Right ventricle myocardium superior (tissue), 1 donor: ENCODE measurements around the gene PAPOLB. TPM values are rescaled to one million over a fixed set of nuclear protein-coding genes. Genes with fewer than 3 reads are reported as not detected.
A peak's percentile ranks its signal among the peaks of the same experiment; 100 is the strongest.

Experiments used
- ATAC-seq: fragments of 200-7000 bp; cut with Tn5 transposase; one replicate; pipeline ENCODE4 v1.9.1; 2020; ENCODE audit warnings: mild to moderate bottlenecking; ENCODE audit not compliant: poor library complexity
- DNase-seq: peaks from one replicate; pipeline ENCODE4 v3.0.0-alpha.2; 2020
- intact Hi-C: fragments of 100-400 bp; cut with DNase I; formaldehyde crosslinking; loops from one replicate; pipeline ENCODE4 v1.11.2; 2022
- total RNA-seq: library from RNA; stranded (reverse); fragmentation: NEBNext Ultra II Directional; extraction: Animal tissue kit (Norgen Biotek cat#: 25700); gene quantifications from one replicate; pipeline ENCODE4 v1.2.1, GENCODE V29; 2021
- donor health status: DM: no; HTN: yes; CAD: no; lungs with severe emphysema.

PAPOLB gene
- total RNA-seq, 1 donor from 2014 or later = 0.05 TPM

- intact Hi-C loops = no loop called here
- no peak for DNase-seq
- ATAC-seq = no peak
These were observed 10.1 kb downstream of the PAPOLB start for GRCh38 chr7:4851459-4852422.

- ATAC-seq = no peak
- intact Hi-C loops = no loop called here
- no peak for DNase-seq
These were observed 11.5 kb downstream of the PAPOLB start for GRCh38 chr7:4850262-4850795.

- no peak for ATAC-seq
- intact Hi-C loops = no loop called here
These were observed 12.4 kb downstream of the PAPOLB start for GRCh38 chr7:4849390-4849789.

GRCh38 chr7:4845740-4846142 is 16.1 kb downstream of the PAPOLB start:
- ATAC-seq (peak; percentile 74), DNase-seq (peak; percentile 70)
- intact Hi-C loops = no loop called here

More at GRCh38 chr7:4849390-4849789, 12.4 kb downstream of the PAPOLB start:
- no peak for DNase-seq

GRCh38 chr7:4842319-4843064 is 19.3 kb downstream of the PAPOLB start:
- ATAC-seq = peak; percentile 55
- intact Hi-C loops = no loop called here
- DNase-seq = no peak

GRCh38 chr7:4841836-4842235 is 20.0 kb downstream of the PAPOLB start:
- no peak for ATAC-seq
- intact Hi-C loops = no loop called here
- DNase-seq = no peak

- intact Hi-C loops = no loop called here
- DNase-seq (no peak), ATAC-seq (no peak)
These were observed 20.6 kb downstream of the PAPOLB start for GRCh38 chr7:4841007-4841784.

GRCh38 chr7:4840079-4840501 is 21.7 kb downstream of the PAPOLB start:
- DNase-seq = no peak
- no peak for ATAC-seq
- intact Hi-C loops = no loop called here

GRCh38 chr7:4838626-4839334 is 23.1 kb downstream of the PAPOLB start:
- intact Hi-C loops = loop anchor here (10.0 kb wide), 1 partner anchor 876 kb away; no protein-coding TSS in a partner anchor
- ATAC-seq = no peak
- no peak for DNase-seq

GRCh38 chr7:4837803-4838625 is 23.8 kb downstream of the PAPOLB start:
- ATAC-seq (peak; percentile 24), DNase-seq (peak; percentile 33)
- intact Hi-C loops = loop anchor here (10.0 kb wide), 1 partner anchor 877 kb away; no protein-coding TSS in a partner anchor

- DNase-seq (peak; percentile 31), ATAC-seq (no peak)
- intact Hi-C loops = loop anchor here (10.0 kb wide), 1 partner anchor 878 kb away; no protein-coding TSS in a partner anchor
These were observed 24.6 kb downstream of the PAPOLB start for GRCh38 chr7:4837041-4837802.

- ATAC-seq (no peak), DNase-seq (peak; percentile 38)
- intact Hi-C loops = loop anchor here (10.0 kb wide), 1 partner anchor 879 kb away; no protein-coding TSS in a partner anchor
These were observed 25.6 kb downstream of the PAPOLB start for GRCh38 chr7:4836206-4836661.

GRCh38 chr7:4835398-4836205 is 26.2 kb downstream of the PAPOLB start:
- ATAC-seq (no peak), DNase-seq (peak; percentile 29)
- intact Hi-C loops = loop anchor here (10.0 kb wide), 1 partner anchor 879 kb away; no protein-coding TSS in a partner anchor

- ATAC-seq = no peak
- peak; percentile 25 for DNase-seq
- intact Hi-C loops = loop anchor here (10.0 kb wide), 1 partner anchor 880 kb away; no protein-coding TSS in a partner anchor
These were observed 27.0 kb downstream of the PAPOLB start for GRCh38 chr7:4834601-4835397.
